ENCODE results near the gene PPP3CA.

PPP3CA gene

GRCh38 chr4:101331017-101331416 is 16.3 kb downstream of the PPP3CA start:
- DNase-seq (ENCODE audit: low spot score), result no peak

- no peak for DNase-seq (ENCODE audit: low spot score)
Observed at GRCh38 chr4:101329592-101329991, 17.7 kb downstream of the PPP3CA start.

- peak; percentile 37 for DNase-seq (ENCODE audit: low spot score)
Observed at GRCh38 chr4:101328063-101328602, 19.2 kb downstream of the PPP3CA start.

GRCh38 chr4:101326576-101326975 is 20.8 kb downstream of the PPP3CA start:
- DNase-seq (ENCODE audit: low spot score), result no peak

- DNase-seq (ENCODE audit: low spot score), result no peak
Observed at GRCh38 chr4:101322743-101323142, 24.6 kb downstream of the PPP3CA start.

GRCh38 chr4:101321481-101322042 is 25.8 kb downstream of the PPP3CA start:
- no peak for DNase-seq (ENCODE audit: low spot score)

GRCh38 chr4:101315786-101316185 is 31.5 kb downstream of the PPP3CA start:
- DNase-seq (ENCODE audit: low spot score), result no peak

GRCh38 chr4:101315041-101315440 is 32.3 kb downstream of the PPP3CA start:
- DNase-seq (ENCODE audit: low spot score), result no peak

- no peak for DNase-seq (ENCODE audit: low spot score)
Observed at GRCh38 chr4:101309925-101310324, 37.4 kb downstream of the PPP3CA start.

- DNase-seq (ENCODE audit: low spot score), result no peak
Observed at GRCh38 chr4:101307899-101308298, 39.4 kb downstream of the PPP3CA start.

- no peak for DNase-seq (ENCODE audit: low spot score)
Observed at GRCh38 chr4:101306764-101307615, 40.3 kb downstream of the PPP3CA start.

GRCh38 chr4:101306225-101306624 is 41.1 kb downstream of the PPP3CA start:
- DNase-seq (ENCODE audit: low spot score), result no peak

GRCh38 chr4:101304916-101305315 is 42.4 kb downstream of the PPP3CA start:
- DNase-seq (ENCODE audit: low spot score), result no peak

GRCh38 chr4:101299899-101300540 is 47.3 kb downstream of the PPP3CA start:
- DNase-seq (ENCODE audit: low spot score), result no peak

GRCh38 chr4:101299021-101299420 is 48.3 kb downstream of the PPP3CA start:
- DNase-seq (ENCODE audit: low spot score), result no peak

- no peak for DNase-seq (ENCODE audit: low spot score)
Observed at GRCh38 chr4:101295691-101296090, 51.6 kb downstream of the PPP3CA start.

GRCh38 chr4:101294597-101294996 is 52.7 kb downstream of the PPP3CA start:
- no peak for DNase-seq (ENCODE audit: low spot score)

- no peak for DNase-seq (ENCODE audit: low spot score)
Observed at GRCh38 chr4:101292901-101293300, 54.4 kb downstream of the PPP3CA start.

- DNase-seq (ENCODE audit: low spot score), result no peak
Observed at GRCh38 chr4:101292214-101292613, 55.1 kb downstream of the PPP3CA start.

GRCh38 chr4:101291198-101291597 is 56.1 kb downstream of the PPP3CA start:
- DNase-seq (ENCODE audit: low spot score), result no peak

- DNase-seq (ENCODE audit: low spot score), result no peak
Observed at GRCh38 chr4:101290654-101291053, 56.7 kb downstream of the PPP3CA start.

GRCh38 chr4:101289306-101289705 is 58.0 kb downstream of the PPP3CA start:
- DNase-seq (ENCODE audit: low spot score), result no peak
